T-helper 1 cell treated with Interleukin-12 subunit alpha and Interleukin-12 subunit beta and Interleukin-4 antibody, amounts not matched to agents 30 ng/mL and 1 ng/mL, for 36 hours (primary cell): ENCODE results near the gene MSH2. TPM values are rescaled to one million over a fixed set of nuclear protein-coding genes. Genes with fewer than 3 reads are reported as not detected.
"Not testable (repeated sequence)": the region's sequence is repeated elsewhere in the genome, so short reads cannot be mapped to it uniquely, and the experiment has no call there.

ENCODE experiments used
- intact Hi-C: fragments of 100-400 bp; cut with micrococcal nuclease; formaldehyde crosslinking; loops from one replicate; pipeline ENCODE4 v1.15.1; 2024
- total RNA-seq: library from RNA; stranded (reverse); gene quantifications from 2 replicates; pipeline ENCODE4 v1.2.3, GENCODE V29; 2022

The MSH2 gene
- total RNA-seq, 1 donor from 2014 or later: 44.0 TPM

DNA sequence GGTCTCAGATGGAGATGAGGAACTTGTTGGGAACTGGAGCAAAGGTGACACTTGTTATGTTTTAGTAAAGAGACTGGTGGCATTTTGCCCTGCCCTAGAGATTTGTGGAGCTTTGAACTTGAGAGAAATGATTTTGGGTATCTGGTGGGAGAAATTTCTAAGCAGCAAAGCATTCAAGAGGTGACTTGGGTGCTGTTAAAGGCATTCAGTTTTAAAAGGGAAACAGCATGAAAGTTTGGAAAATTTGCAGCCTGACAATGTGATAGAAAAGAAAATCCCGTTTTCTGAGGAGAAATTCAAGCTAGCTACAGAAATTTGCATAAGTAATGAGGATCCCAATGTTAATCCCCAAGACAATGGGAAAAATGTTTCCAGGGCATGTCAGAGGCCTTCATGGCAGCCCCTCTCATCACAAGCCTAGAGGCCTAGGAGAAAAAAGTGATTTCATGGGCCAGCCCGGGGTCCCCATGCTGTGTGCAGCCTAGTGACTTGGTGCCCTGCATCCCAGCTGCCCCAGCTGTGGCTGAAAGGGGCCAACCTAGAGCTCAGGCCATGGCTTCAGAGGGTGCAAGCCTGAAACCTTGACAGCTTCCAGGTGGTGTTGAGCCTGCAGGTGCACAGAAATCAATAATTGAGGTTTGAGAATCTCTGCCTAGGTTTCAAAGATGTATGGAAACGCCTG, 3.8 kb downstream of the MSH2 start:
- intact Hi-C loops: not testable (repeated sequence)

DNA sequence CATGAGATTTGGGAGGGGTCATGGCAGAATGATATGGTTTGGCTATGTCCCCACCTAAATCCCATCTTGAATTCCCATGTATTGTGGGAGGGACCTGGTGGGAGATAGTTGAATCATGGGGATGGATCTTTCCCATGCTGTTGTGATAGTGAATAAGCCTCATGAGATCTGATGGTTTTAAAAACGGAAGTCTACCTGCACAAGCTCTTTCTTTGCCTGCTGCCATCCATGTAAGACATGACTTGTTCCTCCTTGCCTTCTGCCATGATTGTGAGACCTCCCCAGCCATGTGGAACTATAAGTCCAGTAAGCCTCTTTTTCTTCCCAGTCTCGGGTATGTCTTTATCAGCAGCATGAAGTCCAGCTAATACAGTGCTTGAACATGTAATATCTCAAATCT, 5.0 kb downstream of the MSH2 start:
- intact Hi-C loops: not testable (repeated sequence)

DNA sequence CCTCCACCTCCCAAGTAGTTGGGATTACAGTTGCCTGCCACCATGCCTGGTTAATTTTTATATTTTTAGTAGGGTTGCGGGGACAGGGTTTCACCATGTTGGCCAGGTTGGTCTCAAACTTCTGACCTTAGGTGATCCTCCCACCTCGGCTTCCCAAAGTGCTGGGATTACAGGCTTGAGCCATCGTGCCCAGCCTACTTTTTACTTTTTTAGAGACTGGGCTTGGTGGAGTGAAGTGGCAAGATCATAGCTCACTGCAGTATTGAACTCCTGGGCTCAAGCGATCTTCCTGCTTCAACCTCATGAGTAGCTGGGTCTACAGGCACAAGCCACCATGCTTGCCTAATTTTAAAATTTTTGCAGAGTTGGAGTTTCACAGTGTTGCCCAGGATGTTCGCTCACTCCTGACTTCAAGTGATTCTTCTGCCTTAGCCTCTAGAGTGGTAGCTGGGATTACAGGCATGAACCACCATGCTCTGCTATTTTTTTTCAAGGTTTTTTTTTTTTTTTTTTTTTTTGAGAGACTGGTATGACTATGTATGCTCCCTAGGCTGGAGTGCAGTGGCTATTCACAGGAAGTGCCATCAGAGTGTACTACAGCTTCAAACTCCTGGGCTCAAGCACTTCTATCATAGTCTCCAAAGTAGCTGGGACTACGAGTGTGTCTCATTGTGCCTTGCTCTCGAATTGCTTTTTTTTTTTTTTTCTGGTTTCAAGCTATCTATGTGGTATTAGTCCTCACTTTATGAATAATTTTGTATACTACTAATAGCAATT, 11.9 kb downstream of the MSH2 start:
- intact Hi-C loops: no loop called here

DNA sequence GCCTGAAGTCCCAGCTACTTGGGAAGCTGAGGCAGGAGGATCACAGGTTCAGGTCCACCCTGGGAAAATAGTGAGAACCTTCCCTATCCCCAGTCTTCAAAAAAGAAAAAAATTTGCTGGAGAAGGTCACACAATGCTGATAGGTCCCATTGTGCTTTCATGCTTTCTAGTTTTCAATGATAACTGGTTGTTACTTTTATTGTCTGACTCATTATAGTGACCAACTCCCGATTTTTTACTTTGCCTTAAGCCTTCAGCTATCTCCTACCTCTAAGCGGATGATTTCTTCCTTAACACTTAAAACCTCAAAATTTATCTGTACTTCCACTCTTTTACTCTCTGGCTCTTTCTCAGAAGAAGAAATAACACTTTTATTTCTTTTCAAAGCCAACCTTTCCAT, 17.3 kb downstream of the MSH2 start:
- intact Hi-C loops: no loop called here

DNA sequence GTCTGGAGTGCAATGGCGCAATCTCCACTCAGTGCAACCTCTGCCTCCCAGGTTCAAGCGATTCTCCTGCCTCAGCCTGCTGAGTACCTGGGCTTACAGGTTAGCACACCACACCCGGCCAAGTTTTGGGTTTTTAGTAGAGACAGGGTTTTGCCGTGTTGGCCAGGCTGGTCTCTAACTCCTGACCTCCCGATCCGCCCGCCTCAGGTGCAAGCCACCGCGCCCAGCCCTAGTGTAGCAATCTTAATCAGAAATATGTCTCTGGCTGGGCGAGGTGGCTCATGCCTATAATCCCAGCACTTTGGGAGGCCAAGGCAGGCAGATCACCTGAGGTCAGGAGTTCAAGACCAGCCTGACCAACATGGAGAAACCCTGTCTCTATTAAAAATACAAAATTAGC, 17.7 kb downstream of the MSH2 start:
- intact Hi-C loops: not testable (repeated sequence)

DNA sequence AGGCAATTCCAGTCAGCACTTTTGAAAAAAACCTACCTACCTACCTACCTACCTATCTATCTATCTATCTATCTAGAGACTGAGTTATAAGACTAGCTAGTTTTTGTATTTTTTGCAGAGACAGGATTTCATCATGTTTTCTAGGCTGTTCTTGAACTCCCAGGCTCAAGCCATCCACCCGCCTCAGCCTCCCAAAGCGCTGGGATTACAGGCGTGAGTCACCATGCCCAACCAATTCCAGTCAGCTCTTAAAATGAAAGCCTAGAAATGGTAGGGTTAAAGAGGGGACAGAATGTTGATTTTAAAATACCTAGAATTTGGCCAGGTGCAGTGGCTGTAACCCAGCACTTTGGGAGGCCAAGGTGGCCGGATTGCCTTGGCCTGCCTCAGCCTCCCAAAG, 19.1 kb downstream of the MSH2 start:
- intact Hi-C loops: no loop called here

DNA sequence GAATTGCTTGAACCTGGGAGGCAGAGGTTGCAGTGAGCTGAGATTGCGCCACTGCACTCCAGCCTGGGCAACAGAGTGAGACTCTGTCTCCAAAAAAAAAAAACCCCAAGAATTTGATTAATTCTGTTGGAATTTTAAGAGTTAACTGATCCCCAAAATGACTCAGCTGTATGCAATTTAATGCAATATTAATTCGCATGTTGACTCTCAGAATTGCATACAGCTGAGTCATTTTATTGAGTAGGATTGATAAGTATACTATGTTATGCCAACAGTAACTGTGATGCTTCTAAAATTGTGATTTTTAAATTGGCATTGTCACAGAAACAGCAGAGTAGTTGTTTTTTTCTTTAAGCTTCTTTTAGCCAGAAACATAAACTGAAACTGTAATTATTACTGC, 19.6 kb downstream of the MSH2 start:
- intact Hi-C loops: no loop called here

DNA sequence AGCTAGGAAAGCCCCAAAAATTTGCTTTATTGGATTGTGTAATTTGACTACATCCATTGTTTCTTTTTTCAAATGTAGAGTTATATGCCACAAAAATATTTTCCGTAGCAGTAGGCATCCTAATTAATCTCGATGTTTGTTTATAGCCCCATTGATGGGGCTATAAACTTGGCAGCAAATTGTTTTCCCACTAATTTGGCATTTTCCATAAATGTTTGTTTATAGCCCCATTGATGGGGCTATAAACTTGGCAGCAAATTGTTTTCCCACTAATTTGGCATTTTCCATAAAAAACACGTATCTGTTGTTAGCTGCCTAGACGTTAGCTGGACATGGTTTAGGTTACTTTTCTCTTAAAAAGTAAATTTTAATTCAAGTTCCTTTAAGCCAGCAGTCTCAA, 23.8 kb downstream of the MSH2 start:
- intact Hi-C loops: no loop called here

DNA sequence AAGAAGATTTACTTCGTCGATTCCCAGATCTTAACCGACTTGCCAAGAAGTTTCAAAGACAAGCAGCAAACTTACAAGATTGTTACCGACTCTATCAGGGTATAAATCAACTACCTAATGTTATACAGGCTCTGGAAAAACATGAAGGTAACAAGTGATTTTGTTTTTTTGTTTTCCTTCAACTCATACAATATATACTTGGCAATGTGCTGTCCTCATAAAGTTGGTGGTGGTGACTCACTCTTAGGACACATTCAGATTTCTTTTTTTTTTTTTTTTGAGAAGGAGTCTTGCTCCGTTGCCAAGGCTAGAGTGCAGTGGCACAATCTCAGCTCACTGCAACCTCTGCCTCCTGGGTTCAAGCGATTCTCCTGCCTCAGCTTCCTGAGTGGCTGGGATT, 26.8 kb downstream of the MSH2 start:
- intact Hi-C loops: no loop called here

DNA sequence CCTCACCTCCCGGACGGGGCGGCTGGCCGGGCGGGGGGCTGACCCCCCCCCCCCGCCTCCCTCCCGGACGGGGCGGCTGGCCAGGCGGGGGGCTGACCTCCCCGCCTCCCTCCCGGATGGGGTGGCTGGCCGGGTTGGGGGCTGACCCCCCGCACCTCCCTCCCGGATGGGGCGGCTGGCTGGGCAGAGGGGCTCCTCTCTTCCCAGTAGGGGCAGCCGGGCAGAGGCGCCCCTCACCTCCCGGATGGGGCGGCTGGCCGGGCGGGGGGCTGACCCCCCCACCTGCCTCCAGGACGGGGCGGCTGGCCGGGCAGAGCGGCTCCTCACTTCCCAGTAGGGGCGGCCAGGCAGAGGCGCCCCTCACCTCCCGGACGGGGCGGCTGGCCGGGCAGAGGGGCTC, 30.1 kb downstream of the MSH2 start:
- intact Hi-C loops: not testable (repeated sequence)

DNA sequence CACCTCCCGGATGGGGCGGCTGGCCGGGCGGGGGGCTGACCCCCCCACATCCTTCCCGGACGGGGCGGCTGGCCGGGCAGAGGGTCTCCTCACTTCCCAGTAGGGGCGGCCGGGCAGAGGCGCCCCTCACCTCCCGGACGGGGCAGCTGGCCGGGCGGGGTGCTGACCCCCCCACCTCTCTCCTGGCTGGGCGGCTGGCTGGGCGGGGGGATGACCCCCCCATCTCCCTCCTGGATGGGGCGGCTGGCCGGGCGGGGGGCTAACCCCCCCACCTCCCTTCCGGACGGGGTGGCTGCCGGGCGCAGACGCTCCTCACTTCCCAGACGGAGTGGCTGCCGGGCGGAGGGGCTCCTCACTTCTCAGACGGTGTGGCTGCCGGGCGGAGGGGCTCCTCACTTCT, 30.5 kb downstream of the MSH2 start:
- intact Hi-C loops: not testable (repeated sequence)

DNA sequence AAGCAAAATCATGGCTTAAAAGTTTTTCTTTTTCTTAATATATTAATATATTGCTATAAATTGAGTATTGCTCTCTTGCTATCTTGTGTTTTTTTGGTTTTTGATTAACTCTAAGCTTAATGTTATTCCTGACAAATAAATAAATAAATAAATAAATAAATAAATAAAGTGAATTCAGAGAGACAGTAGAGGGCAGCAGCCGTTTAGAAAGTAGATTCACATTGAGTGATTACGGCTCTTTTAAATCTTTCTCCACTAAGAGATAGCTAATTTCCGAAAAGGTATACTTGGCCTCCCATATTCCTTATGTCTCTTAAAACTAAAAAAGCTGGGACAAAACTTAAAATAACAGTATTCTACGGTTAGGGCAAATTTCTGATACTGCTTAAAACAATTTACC, 34.3 kb downstream of the MSH2 start:
- intact Hi-C loops: loop anchor here (1.0 kb wide), 1 partner anchor 330 kb away; no protein-coding TSS in a partner anchor

DNA sequence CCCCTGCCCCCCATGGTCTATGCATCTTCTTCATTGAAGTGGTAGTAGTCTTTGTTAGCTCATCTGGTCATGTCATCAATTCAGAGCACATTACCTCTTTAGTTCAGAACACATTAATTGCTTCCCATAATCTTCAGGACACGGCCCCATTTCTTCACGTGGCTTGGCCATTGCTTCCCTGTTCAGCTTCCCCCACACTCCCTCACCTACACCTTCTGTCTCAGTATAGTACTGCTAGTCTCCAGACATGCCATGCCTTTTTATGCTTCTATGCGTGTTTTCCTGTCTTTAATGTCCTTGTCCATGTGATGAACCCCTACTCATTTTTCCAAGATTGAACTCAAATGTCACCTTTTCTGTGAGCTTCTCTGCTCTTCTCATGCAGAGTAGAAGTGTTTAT, 35.1 kb downstream of the MSH2 start:
- intact Hi-C loops: no loop called here

DNA sequence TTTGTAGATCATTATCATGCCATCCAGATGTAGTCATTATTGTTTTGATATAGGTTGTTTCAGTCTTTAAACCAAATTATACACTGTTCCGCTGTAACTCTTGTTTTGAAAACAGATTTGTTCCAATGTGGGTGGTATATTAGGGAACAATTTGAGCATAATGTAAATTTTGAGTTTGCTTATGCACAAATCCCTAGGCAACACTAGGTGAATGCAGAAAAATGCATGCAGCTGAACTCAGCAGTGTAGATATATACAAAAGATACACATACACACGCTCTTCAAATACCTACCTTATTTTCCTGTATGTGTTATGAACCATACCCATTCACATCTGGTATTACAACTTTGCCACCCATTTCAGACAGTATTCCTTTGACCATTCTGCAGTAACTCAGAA, 35.8 kb downstream of the MSH2 start:
- intact Hi-C loops: no loop called here

DNA sequence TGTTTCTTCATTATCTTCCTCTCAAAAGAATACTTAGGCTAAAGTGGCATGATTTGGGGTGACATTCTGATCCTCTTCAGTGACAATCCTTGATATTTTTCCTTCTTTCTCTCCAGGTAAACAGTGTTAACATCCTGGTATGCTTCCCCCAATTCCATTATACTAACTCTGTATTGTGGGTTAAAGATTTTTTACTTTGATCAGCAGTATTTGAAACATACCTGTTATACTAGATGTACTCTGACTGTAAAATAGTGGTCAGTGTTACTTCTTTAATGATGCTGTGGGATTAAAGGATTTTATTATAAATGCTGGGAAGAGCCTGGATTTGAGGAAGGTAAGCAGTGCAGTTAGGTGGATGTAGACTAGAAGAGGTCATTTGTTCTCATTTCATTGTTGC, 48.8 kb downstream of the MSH2 start:
- intact Hi-C loops: no loop called here

DNA sequence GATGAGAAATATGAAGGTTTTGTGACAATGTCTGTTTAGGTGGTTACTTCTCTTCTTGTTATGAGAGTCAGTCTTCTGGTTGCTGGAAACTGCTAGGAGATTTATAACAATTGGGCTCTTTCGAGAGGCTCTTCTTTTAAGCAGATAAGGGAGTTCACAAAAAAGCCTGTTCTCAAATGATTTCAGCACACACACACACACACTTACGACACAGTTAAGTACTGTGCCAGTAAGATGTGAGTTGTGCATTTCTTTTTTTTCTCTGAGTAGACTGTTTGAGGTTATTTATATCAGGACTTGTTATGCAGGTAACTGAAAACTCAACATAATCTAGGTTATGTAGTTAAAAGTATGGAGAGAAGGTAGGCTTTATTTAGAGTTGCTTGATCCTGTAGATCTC, 49.8 kb downstream of the MSH2 start:
- intact Hi-C loops: no loop called here

DNA sequence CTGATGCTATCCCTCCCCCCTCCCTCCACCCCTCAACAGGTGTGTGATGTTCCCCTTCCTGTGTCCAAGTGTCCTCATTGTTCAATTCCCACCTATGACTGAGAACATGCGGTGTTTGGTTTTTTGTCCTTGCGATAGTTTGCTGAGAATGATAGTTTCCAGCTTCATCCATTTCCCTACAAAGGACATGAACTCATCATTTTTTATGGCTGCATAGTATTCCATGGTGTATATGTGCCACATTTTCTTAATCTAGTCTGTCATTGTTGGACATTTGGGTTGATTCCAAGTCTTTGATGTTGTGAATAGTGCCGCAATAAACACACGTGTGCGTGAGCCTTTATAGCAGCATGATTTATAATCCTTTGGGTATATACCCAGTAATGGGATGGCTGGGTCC, 51.9 kb downstream of the MSH2 start:
- intact Hi-C loops: not testable (repeated sequence)

DNA sequence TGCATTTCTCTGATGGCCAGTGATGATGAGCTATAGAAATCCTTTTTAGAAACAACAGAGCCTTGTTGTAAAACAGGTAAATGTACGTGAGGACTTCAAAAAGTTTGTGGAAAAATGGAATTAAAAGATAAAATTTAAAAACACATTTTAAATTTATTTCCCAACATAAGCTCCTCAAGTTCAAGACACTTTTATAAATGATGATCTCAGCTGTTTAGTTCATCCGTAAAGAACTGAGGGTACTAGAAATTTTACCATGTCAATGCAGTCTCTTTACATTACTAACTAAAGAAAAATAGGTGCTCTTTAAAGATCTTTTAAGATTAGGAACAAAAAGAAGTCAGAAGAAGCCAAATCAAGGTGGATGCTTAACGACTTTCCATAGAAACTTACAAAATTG, 52.5 kb downstream of the MSH2 start:
- intact Hi-C loops: no loop called here

DNA sequence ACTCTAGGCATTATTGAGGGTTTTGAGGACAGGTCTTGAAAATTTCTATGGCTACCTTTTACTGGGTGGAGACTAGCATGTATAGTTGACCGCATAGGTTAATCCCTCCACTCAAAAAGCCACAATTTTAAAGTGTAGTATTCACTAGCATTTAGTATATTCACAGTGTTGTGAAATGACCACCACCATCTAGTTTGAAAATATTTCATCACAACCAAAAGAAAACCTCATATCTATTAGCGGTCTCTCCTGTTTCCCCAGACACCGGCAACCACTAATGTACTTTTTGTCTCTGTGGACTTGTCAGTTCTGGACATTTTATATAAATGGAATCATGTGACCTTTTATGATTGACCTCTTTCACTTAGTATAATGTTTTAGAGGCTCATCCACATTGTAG, 53.9 kb downstream of the MSH2 start:
- intact Hi-C loops: no loop called here

DNA sequence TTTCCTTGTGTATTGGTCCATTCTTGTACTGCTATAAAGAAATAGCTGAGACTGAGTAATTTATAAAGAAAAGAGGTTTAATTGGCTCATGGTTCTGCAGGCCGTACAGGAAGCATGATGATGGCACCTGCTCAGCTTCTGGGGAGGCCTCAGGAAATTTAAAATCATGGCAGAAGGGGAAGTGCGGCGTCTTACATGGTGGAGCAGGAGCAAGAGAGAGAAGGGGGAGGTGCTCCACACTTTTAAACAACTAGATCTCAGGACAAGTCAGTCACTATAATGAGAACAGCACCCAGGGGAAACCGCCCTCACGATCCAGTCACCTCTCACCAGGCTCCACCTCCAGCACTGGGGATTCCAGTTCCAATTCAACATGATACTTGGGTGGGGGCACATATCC, 54.3 kb downstream of the MSH2 start:
- intact Hi-C loops: no loop called here

DNA sequence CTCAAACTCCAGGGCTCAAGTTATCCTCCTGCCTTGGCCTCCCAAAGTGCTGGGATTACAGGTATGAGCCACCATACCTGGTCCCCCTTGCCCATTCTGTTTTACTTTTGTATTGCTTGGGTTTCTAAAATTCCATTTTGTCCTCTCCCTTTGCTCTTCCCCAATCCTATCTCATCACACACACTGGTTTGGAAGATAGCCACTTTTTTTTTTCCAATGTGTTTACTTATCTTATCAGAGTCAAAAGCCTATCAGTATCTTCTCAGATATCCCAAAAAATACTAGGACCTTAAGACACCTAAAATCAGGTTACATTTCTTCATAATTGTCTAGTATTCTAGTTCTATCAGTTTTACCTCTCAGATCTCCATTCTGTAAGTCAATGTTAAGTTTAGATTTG, 56.1 kb downstream of the MSH2 start:
- intact Hi-C loops: no loop called here

DNA sequence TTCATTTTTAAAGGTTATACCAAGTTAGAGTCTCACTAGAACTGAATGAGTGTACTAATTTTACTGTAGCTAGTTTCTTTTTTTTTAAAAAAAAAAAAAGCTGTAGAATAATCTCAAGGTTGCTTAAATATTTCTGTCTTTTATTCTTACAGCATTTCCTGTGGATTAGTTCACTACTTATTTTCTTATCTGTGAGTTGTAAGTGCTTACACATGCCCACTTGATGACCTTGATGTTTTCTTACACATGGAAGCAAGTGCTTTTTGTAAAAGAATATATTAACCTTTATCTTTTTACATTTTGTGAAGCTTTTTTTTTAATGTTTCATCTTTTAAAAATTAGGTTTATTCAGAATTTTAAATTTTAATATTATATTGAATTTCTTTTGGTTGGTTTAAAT, 57.8 kb downstream of the MSH2 start:
- intact Hi-C loops: no loop called here

DNA sequence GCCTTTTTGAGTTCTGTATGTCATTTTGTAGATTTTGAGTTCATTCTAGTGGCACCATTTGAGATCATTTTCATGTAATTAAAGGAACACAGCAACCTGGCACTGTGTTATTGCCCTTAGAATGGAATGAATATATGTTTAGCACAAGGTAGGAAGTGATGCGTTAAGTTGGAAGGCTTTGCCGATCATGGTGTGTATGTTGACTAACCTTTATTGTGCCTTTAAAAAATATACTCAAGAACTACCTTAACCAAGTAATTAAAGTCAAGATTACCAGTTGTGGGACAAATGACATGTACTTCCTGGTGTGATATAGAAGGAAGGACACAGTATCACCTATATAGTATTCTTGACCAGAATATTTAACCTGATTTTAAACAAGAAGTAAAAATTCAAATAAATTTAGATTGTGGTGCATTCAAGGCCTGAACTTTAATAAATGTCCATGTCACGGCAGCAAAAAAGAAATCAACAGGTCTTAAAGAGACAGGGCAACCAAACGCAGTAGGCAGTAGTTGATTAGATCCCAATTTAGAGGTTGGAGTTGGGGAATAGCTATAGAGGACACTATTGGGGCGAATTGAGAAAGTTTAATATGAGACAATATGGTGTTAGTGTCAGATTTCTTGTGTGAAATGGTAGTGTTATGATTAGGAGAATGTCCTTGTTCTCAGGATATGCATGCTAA, 68.6 kb downstream of the MSH2 start:
- intact Hi-C loops: no loop called here
